GM21390 (cell line): ENCODE measurements around the gene SPATA31D3.
"Not testable (repeated sequence)": the region's sequence is repeated elsewhere in the genome, so short reads cannot be mapped to it uniquely, and the experiment has no call there.

Source experiments
- ATAC-seq: cut with Tn5 transposase; IDR thresholded peaks from one replicate; pipeline ENCODE4 v1.9.1; 2021; ENCODE audit not compliant: unreplicated experiment

Gene SPATA31D3

GRCh38 chr9:81943393-81943792, at the start of gene SPATA31D3:
SPATA31D3 (plus strand) TSS chr9:81943500; CDS start chr9:81943586, 86 bp downstream.
- not testable (repeated sequence) for ATAC-seq

- ATAC-seq: no peak
Measured at GRCh38 chr9:81893929-81894328, 49.4 kb upstream of the SPATA31D3 start.

GRCh38 chr9:81894891-81895290, 48.4 kb upstream of the SPATA31D3 start:
- no peak for ATAC-seq

- no peak for ATAC-seq
Measured at GRCh38 chr9:81896070-81896469, 47.2 kb upstream of the SPATA31D3 start.

- no peak for ATAC-seq
Measured at GRCh38 chr9:81898851-81899250, 44.4 kb upstream of the SPATA31D3 start.

GRCh38 chr9:81902196-81902595, 41.1 kb upstream of the SPATA31D3 start:
- ATAC-seq: no peak

GRCh38 chr9:81902626-81903025, 40.7 kb upstream of the SPATA31D3 start:
- no peak for ATAC-seq

GRCh38 chr9:81906671-81907070, 36.6 kb upstream of the SPATA31D3 start:
- ATAC-seq: no peak

GRCh38 chr9:81912135-81912534, 31.2 kb upstream of the SPATA31D3 start:
- ATAC-seq: no peak

- no peak for ATAC-seq
Measured at GRCh38 chr9:81915801-81916505, 27.3 kb upstream of the SPATA31D3 start.

- ATAC-seq: not testable (repeated sequence)
Measured at GRCh38 chr9:81918507-81918906, 24.8 kb upstream of the SPATA31D3 start.

- not testable (repeated sequence) for ATAC-seq
Measured at GRCh38 chr9:81928305-81928704, 15.0 kb upstream of the SPATA31D3 start, which contains the start of gene SPATA31D4. SPATA31D4 (plus strand) TSS chr9:81928428; CDS start chr9:81928514, 86 bp downstream.

- ATAC-seq: not testable (repeated sequence)
Measured at GRCh38 chr9:81930147-81930546, 13.2 kb upstream of the SPATA31D3 start.

- not testable (repeated sequence) for ATAC-seq
Measured at GRCh38 chr9:81933547-81933946, 9.8 kb upstream of the SPATA31D3 start.

GRCh38 chr9:81948650-81949049, 5.3 kb downstream of the SPATA31D3 start:
- not testable (repeated sequence) for ATAC-seq

- ATAC-seq: no peak
Measured at GRCh38 chr9:81953096-81953495, 9.8 kb downstream of the SPATA31D3 start.

GRCh38 chr9:81955625-81956024, 12.3 kb downstream of the SPATA31D3 start:
- ATAC-seq: no peak

GRCh38 chr9:81964218-81965171, 21.2 kb downstream of the SPATA31D3 start:
- no peak for ATAC-seq

GRCh38 chr9:81968026-81968425, 24.7 kb downstream of the SPATA31D3 start:
- ATAC-seq: no peak

- ATAC-seq: no peak
Measured at GRCh38 chr9:81969971-81970370, 26.7 kb downstream of the SPATA31D3 start.

GRCh38 chr9:81971727-81972126, 28.4 kb downstream of the SPATA31D3 start:
- no peak for ATAC-seq

- ATAC-seq: no peak
Measured at GRCh38 chr9:81974764-81975163, 31.5 kb downstream of the SPATA31D3 start.
